Effector CD4-positive, alpha-beta T cell (primary cell): ENCODE data around the gene N4BP2L1.

Experiments used
- DNase-seq: peaks from one replicate; pipeline ENCODE4 v3.0.0-alpha.2; 2020
- total RNA-seq: gene quantifications from one replicate; lab custom pipeline; 2026; lab: John Stamatoyannopoulos, UW

The N4BP2L1 gene
- 33.0 reads per million, percentile 58 among the genes with 10 or more reads in this experiment for total RNA-seq

DNA sequence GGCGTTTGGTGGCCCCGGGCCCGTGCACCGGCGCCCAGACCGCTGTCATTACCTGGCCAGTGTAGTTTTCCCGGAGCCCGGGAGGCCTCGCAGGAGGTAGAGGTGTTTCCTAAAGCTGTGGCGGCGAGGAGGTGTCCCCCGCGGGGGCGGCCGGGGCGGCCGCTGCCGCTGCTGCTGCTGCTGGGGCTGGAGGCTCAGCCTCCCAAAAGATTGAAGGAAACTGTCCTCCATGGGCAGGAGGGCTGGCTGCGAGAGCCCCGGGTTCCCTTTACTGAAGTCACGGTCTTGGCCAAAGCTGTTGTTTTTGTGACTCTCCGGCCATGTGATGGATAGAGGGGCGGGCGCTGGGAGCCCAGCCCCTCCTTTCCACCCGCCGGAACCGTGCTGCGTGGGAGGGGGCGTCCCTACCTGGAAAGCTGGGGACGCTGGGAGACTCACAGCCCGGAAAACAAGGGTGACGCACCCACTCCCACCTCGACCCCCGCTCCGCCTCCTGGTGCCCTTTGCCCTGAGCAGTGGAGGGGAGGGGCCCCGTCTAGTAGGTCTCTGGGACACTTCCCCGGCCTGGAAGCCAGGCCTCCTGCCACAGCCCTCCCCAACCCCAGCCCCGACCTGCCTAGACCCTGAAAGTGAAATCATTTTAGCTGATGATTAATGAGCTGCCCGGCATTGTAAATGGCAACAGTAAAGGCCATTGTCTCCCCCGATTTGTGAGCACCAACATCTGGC is at the start of gene N4BP2L1:
Gene N4BP2L1 (minus strand): TSS at position 279 of the 729 bp plus-strand sequence. CDS start 48 bp downstream, at position 231.
- DNase-seq: peak; percentile 79

GRCh38 chr13:32476892-32477291 is 49.0 kb upstream of the N4BP2L1 start:
- no peak for DNase-seq

- DNase-seq: no peak
Observed at GRCh38 chr13:32476021-32476731, 48.2 kb upstream of the N4BP2L1 start.

DNA sequence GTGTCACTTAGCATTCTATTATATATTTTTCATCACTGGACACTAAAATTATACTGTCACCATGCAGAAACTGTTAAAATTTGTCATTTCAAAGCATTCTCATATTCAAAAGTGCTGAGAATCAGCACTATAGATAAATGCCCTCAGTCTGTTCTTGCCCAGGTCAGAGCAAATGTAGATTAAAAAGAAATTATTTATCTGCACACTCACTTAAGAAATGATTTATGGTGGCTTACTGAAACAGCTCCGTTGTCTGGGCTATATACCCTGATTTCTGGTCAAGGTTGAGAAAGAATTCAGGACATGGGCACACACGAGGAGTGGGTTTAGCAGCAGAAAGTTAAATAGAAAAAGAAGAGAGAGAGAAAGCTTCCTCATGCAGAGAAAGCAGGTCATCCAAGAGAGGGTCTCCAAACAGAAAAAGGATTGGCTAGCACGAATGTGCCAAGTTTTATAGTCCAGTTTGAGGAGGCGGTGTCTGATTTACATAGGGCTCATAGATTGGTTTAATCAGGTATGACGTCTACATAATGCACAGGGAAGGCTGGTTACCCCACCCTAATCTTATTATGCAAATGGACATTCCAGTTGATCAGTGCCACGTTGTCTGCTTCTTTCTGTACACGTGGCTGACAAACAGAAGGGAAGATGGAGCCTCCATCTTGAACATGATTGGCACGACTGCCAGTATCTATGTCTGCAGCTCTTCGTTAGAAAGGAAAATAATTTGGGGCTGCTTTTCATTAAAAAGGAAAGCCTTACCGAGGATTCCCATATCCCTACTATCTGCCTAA is 47.3 kb upstream of the N4BP2L1 start:
- no peak for DNase-seq

- no peak for DNase-seq
Observed at GRCh38 chr13:32473650-32474049, 45.7 kb upstream of the N4BP2L1 start.

DNA sequence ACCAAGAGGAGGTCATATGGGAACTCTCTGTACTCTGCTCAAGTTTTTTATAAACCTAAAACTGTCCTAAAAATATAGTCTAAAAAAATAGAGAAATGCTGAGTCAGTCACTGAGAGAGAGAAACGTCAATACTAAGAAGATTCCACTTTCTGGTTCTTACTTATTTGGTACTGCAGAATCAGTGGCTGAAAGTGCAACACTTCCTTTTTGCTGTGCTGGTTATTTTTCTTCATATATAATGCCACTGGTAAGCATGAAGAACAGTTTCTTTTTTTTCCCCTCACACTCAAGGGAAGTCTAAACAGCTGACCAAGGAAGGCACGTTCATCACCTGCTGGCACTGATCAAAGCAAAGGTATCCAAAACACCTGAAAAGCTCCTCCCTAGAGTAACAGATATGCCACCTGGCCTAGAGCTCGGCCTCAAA is 44.3 kb upstream of the N4BP2L1 start:
- no peak for DNase-seq

DNA sequence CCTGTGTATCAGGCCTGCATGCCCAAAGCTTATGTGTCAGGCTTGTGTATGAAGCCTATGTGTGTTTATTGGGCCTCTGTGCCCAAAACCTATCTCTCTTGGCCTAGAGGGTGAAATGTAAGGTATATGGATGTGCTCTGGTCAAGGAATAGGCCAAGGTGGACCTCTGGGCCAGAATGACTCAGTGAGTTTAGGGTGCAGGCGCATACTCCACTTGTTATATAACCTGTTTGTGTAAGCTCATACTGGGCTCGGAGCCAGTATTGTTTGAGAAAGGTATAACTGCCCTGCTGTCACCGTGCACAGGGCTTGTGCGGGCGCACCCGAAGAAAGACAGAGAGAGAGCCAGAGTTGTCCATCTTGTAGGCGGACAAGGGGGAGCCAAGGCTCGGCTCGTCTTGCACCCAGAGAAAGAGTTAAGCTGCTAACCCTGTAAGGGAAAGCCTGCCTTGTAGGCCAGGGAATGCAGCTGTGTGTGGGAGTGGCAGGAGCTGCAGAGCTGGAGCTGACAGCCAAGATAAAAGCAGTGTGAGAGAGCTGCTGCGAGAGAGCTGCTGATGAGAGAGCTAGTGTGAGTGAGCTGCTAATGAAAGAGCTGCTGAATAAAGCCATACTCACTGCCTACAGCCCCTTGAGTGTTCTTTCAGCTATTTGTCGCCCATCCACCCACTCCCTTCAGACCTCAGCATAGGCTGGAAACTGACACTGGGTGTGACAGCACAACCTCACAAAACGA is 43.4 kb upstream of the N4BP2L1 start:
- no peak for DNase-seq

DNA sequence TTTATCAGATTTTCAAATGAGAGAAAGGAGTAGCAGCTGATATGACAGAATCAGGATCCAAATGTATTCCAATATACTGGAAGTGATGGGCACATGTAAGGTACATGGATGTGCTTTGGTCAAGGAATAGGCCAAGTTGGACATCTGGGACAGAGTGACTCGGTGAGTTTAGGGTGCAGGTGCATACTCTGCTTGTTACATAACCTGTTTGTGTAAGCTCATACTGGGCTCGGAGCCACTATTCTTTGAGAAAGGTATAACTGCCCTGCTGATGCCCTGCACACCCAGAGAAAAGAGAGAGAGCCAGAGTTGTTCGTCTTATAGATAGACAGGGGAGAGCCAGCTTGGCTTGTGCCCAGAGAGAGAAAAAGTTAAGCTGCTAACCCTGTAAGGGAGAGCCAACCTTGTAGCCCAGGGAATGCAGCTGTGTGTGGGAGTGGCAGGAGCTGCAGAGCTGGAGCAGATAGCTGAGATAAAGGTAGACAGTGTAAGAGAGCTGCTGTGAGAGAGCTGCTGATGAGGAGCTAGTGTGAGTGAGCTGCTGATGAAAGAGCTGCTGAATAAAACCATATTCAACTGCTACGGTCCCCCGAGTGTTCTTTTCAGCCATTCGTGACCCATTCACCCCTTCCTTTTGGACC is 40.7 kb upstream of the N4BP2L1 start:
- DNase-seq: no peak

GRCh38 chr13:32456591-32456990 is 28.7 kb upstream of the N4BP2L1 start:
- DNase-seq: no peak

DNA sequence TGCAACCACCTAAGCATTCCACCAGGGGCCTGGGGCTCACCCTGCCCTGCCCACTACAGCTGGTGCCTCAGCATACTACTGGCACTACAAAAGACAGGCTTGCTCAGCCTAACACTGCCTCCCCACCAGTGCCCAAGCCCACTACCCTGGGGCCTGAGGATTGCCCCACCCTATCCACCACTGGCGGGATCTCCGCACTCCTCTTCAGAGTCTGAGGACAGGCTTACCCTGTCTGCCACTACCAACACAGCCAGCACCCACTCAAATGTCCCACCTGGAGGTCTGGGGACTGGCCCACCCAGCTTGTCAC is 27.6 kb upstream of the N4BP2L1 start:
- DNase-seq: no peak

DNA sequence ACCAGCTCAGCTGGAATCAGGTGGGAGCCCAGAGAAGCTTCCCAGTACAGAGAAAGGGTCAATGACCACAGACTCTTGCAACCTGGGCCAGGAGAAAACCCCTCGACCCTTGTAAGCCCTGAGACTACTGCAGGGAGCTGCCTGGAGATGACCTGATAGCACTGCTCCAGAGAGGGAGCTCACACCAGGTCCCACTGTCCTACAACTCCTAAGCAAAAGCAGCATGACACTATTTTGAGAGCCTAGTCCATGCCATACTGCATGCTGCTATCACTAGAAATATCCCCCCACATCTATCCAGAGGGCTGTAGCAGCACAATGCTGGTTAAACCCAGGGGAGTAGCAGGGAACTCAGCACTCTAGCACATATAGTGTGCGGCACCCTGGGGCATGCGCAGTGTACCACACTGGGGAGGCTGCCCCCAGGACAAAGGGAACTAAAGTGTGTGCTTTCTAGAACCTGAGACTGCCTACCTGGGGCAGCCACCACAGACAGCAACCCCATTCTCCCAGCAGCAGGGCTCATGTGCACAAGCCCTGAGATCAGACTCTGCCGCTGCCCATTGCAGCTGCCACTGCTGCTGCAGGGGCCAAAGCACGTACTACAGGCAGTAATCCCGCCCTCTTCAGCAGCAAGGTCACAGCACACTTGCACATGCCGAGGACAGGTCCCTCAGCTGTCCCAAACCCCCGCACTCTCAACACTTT is 27.1 kb upstream of the N4BP2L1 start:
- no peak for DNase-seq

GRCh38 chr13:32453981-32454380 is 26.1 kb upstream of the N4BP2L1 start:
- DNase-seq: no peak

DNA sequence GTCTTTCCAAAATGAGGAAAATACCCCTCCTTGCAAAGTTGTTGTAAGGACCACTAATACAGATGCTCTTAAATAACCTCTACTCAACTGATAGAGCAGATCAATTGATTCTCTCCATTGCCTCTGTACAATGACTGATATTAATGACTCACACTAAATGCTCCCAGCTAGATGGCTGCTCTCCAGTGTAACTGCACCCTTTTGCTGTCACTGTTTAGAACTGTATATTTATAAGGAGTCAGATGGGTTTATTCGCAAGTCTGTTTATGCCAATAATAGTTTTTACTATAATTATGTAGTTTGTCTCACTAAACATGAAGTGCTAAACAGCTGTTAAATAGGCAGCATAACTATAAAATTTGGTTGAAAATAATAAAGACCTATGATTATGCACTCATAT is 21.0 kb upstream of the N4BP2L1 start:
- no peak for DNase-seq

DNA sequence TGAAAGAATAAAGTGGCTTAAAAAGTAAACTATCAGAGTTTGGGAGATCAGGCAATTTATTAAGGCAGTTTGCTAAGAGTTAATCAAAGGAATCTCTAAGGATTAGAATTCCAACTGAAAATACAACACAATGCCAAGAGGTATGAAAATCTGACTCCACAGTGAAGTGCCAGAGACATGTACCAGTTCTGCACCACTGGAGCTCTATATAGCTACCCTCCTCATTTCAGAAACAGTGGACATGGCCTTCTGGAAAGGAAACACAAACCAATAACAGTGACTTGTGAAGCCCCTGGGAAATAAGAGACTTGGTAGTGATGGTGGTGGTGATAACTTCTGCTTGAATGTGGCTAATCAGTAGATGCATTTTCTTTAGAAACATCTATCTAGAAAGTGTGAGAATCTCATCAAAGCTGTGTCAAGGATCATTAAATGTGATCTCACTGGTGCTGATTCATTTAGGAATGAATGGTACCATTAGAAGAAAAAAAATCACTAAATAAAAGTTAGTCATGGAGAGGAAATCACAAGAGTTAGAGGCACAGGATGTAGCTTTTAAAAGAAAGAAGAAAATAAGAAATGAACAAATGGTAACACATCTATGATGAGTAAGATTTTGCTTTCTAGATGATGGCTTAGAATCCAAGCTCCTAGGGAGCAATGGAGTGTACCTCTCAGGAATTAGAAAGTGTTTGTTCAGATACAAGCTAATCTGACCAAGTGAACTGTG is 20.1 kb upstream of the N4BP2L1 start:
- no peak for DNase-seq

DNA sequence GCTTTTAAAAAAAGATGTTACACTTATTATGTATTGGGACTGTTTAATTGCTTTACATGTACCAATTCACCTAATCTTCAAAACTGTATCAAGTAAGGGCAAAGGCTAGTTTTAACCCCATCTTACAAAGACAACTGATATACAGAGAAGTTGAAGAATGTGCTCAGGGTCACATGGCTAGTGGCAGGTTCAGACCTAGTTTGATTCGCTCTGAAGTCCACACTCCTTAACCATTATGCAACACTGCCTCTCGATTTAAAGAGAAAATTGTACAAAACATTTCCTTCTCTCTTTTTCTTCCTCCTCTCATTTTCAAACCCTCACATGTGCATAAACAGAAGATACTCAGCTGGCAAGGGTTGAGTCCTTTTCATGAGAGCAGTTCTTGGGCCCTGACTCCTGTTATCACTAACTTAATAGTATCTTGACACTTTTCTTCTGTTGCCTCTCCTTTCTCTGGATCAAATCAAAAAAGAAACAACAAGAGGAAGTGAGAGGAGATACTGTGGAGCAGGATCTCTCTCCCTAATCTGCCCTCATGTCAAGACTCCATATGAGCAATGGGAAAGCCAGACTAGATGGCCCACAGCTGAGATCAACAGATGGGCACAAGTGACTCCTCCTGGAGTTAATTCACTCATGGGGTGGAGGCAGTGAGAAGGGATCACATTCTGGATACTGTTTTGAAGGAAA is 19.0 kb upstream of the N4BP2L1 start:
- no peak for DNase-seq

DNA sequence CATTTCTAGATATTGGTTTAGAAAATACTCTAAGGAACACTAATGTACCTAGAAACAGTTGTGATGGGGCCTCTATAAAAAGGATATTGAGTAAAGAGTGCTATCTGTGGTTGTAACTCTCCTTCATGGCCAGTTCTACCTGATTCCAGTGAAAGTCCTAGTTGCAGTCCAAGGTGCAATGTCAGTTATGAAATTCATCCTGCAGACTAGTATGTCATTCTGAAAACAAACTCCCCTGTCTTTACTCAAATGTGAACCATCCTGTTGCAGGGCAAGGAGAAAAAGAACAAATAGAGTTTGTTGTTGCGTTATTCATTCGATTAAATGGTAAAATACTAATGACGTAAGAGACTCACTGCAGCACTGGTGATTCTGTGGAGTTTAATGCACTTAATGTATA is 18.3 kb upstream of the N4BP2L1 start:
- DNase-seq: no peak

DNA sequence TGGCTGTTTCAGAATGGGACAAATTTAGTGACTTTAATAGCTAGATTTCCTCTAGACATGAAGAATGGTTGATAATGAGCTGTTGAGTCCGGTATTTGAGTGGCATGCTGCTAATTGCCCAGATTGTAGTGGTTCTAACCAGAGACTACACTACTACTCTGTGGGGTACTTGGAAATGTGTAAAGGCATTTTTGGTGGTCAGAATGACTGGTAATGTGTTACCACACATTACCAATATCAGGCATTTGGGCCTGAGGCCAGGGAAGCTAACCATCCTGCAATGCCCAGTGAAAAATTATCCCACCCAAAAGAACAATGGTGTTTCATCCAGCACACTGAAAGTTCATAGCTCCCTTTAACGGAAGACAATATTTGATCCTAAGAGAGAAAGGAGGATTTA is 17.5 kb upstream of the N4BP2L1 start:
- DNase-seq: no peak

DNA sequence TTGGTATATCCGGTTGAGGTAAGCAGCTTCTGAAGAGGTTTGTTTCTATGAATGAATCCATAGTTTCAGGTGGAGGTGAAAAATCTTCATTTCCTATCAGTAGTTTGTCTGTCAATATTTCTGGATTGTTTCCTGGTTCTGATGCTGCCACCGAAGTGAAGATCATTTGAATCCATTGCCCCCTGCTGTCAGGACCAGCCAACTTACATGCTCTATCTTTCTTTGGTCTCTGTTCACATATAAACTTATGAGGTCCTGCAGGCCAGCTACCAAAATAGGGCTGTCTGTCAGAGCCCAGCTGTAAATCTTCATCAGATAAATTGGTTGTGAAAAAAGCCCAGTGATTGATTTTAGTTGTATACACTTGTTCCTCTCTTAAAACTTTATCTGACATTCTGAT is 15.2 kb upstream of the N4BP2L1 start:
- peak; percentile 32 for DNase-seq

DNA sequence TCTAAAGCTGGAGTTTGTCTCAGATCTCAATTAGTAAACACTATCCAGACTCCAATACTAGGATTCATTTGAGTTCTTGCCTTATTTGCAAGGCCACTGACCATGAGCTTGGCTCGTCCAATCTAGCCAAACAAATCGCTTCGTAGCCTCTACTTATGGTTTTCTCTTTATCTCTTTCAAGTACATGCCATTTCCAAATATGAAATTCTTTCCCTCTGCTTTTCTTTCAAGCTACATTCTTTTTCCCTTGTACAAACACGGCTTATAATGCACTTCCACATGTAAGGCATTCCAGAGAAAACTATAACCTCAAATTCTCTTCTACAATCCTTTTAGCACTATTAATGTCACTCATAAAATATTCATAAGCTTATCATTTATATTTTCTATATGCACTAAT is 10.9 kb upstream of the N4BP2L1 start:
- DNase-seq: no peak

GRCh38 chr13:32432856-32433255 is 4.9 kb upstream of the N4BP2L1 start:
- no peak for DNase-seq
